Naive thymus-derived CD8-positive, alpha-beta T cell (primary cell): Measurements from ENCODE around the gene TMEM161A. TPM values are rescaled to one million over a fixed set of nuclear protein-coding genes. Genes with fewer than 3 reads are reported as not detected.

Experiments
- ATAC-seq, 2 donors: fragments of 150-1000 bp; cut with Tn5 transposase in 1 of 2; sonication (Bioruptor Pico), chemical (Tn5 transposase) in 1 of 2; 1 replicate in 1 of 2; 2 replicates in 1 of 2; pipeline ENCODE4 v1.10.0; 2021; ENCODE audit warnings: mild to moderate bottlenecking in 2 of 2, moderate library complexity in 2 of 2
- POLR2A ChIA-PET: fragments of 350-600 bp; sonication (Branson Sonifier 250); formaldehyde crosslinking; loops from one replicate; lab custom pipeline; 2021; ENCODE audit warnings: antibody characterized with exemption; lab: Charles Lee
- DNase-seq, 10 donors: peaks; one replicate each; pipeline versions ENCODE4 v3.0.0 to v3.0.0-alpha.2; 2020 to 2022
- H3K27ac Mint-ChIP-seq, 10 donors: one replicate each; pipeline ENCODE4 v1.8.0; 2020 to 2022; ENCODE audit warnings: mild to moderate bottlenecking in 10 of 10, mixed read lengths in 10 of 10, moderate library complexity in 4 of 10, inconsistent platforms in 1 of 10
- H3K27me3 Mint-ChIP-seq, 5 donors: one replicate each; pipeline ENCODE4 v1.8.0; 2021 to 2022; ENCODE audit warnings: mixed read lengths in 5 of 5
- H3K36me3 Mint-ChIP-seq, 3 donors: one replicate each; pipeline ENCODE4 v1.8.0; 2020 to 2022; ENCODE audit warnings: mixed read lengths in 3 of 3, mild to moderate bottlenecking in 2 of 3, inconsistent platforms in 1 of 3
- H3K4me1 Mint-ChIP-seq, 4 donors: one replicate each; pipeline ENCODE4 v1.8.0; 2021 to 2022; ENCODE audit warnings: mixed read lengths in 4 of 4
- H3K4me3 Mint-ChIP-seq, 10 donors: one replicate each; pipeline ENCODE4 v1.8.0; 2020 to 2022; ENCODE audit warnings: mild to moderate bottlenecking in 10 of 10, mixed read lengths in 10 of 10, moderate library complexity in 6 of 10, inconsistent platforms in 1 of 10
- H3K9me3 Mint-ChIP-seq, 9 donors: one replicate each; pipeline ENCODE4 v1.8.0; 2020 to 2022; ENCODE audit warnings: mixed read lengths in 9 of 9, mild to moderate bottlenecking in 3 of 9, inconsistent platforms in 1 of 9, moderate library complexity in 1 of 9
- polyA plus RNA-seq, 3 donors: library from polyadenylated mRNA; unstranded; fragments of 300-500 nt; fragmentation: Illumina TruSeq; gene quantifications; one replicate each; pipeline ENCODE4 v1.2.3, GENCODE V29; 2021
- total RNA-seq, 8 experiments: library from RNA in 2 of 8; stranded (reverse) in 2 of 8; gene quantifications; one replicate each; pipeline ENCODE4 v1.2.3 and lab custom pipeline; 2021 to 2026

TMEM161A gene
- total and polyA plus RNA-seq, 5 experiments from 2014 or later, result 20.1 to 31.3 (median 21.8) TPM

- H3K4me3 Mint-ChIP-seq, result peak within 1 kb of the TSS; percentile 34 to 87 (median 72)
- ATAC-seq, result peak; percentile 96 to 98
- peaks cover 0 to 2% (median 0%) of the 10 kb centered on the region in 3 donors for H3K36me3 Mint-ChIP-seq
- H3K27me3 Mint-ChIP-seq, result no peaks in the 10 kb centered on the region
- H3K4me1 Mint-ChIP-seq, result peaks cover 10 to 22% (median 18%) of the 10 kb centered on the region in 4 donors
- POLR2A ChIA-PET, result interaction anchor here (0.6 kb wide), 2 partner anchors 220 to 1350 kb away, joined by 3 to 5 read pairs; no protein-coding TSS in a partner anchor
- DNase-seq, result peak; percentile 59 to 87 (median 77)
- no peaks in the 10 kb centered on the region for H3K9me3 Mint-ChIP-seq
- H3K27ac Mint-ChIP-seq, result peak within 1 kb of the TSS in 6 of 10 donors; percentile 13 to 81 (median 62)
These were observed 32.0 kb upstream of the TMEM161A start, which contains the start of gene MEF2B for GRCh38 chr19:19170053-19170872. Gene MEF2B (minus strand): TSS chr19:19170263. CDS start chr19:19150735, 19,528 bp downstream.

DNA sequence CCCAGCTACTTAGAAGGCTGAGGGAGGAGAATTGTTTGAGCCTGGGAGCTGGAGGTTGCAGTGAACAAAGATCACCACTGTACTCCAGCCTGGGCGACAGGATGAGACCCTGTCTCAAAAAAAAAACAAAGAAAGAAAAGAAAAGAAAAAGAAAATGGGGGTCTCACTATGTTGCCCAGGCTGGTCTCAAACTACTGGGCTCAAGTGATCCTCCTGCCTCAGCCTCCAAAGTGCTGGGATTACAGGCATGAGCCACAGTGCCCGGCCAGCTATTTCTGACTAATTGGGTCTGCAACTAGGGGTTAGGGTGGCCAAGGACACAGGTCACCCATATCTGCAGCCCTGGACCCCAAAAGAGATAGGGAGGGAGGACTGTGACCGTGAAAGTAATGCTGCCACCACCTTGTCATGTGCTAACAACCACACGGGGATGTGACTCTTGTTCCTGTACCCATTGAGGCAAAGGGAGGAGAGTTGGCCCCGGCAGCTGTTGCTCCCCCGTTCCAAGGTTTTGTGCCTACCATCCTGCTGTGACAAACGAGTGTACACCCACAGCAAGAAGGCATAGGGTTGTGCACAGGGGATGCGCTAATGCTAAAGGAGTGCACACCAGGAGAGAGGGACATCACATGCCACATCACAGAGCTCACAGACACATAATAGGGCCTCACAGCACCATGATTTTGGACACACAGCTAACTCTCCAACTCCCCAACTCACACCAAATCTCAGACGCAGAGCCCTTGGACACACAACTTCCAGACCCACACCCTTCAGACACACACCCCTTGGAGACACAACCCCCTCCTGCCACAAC is 31.2 kb upstream of the TMEM161A start:
- no peaks in the 10 kb centered on the region for H3K9me3 Mint-ChIP-seq
- H3K4me3 Mint-ChIP-seq, result peak overlapping the region; percentile 34 to 87 (median 72)
- ATAC-seq (no peak), DNase-seq (no peak)
- POLR2A ChIA-PET, result no interaction called here
- H3K36me3 Mint-ChIP-seq, result peaks cover 0 to 5% (median 0%) of the 10 kb centered on the region in 3 donors
- peak overlapping the region in 4 of 10 donors; percentile 12 to 67 (median 46) for H3K27ac Mint-ChIP-seq
- H3K4me1 Mint-ChIP-seq, result peaks cover 10 to 22% (median 17%) of the 10 kb centered on the region in 4 donors
- no peaks in the 10 kb centered on the region for H3K27me3 Mint-ChIP-seq

DNA sequence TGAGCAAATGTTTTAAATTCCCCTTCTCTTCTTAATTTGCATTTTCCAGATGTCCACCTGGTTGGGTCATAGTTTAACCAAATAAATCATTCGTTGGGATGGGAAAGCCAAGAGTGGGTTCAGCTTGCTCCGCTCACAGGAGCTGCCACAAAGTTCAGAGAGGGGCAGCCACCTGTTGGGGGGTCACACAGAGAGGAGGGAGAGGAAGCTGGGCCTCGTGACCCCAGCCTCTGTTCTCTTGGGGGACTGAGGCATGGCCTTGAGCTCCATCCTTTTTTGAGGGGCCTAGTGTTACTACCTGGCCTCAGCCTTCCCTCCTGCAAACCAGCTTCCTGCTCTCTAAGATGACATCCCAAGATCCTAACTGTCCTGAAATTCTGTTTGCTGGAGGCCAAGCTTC is 29.3 kb upstream of the TMEM161A start:
- H3K27ac Mint-ChIP-seq, result peak overlapping the region in 1 of 10 donors; percentile 27
- H3K4me1 Mint-ChIP-seq, result peaks cover 10 to 22% (median 17%) of the 10 kb centered on the region in 4 donors
- POLR2A ChIA-PET, result interaction anchor here (1.3 kb wide), 1 partner anchor 11 kb away, joined by 3 read pairs; no protein-coding TSS in a partner anchor
- ATAC-seq, result no peak
- no peak overlapping the region for H3K4me3 Mint-ChIP-seq
- DNase-seq, result no peak
- H3K36me3 Mint-ChIP-seq, result peaks cover 0 to 5% (median 0%) of the 10 kb centered on the region in 3 donors
- H3K9me3 Mint-ChIP-seq, result no peaks in the 10 kb centered on the region
- H3K27me3 Mint-ChIP-seq, result no peaks in the 10 kb centered on the region

GRCh38 chr19:19165396-19165795 is 27.1 kb upstream of the TMEM161A start:
- no peak overlapping the region for H3K4me3 Mint-ChIP-seq
- no peaks in the 10 kb centered on the region for H3K9me3 Mint-ChIP-seq
- H3K36me3 Mint-ChIP-seq, result peaks cover 0 to 5% (median 0%) of the 10 kb centered on the region in 3 donors
- H3K4me1 Mint-ChIP-seq, result peaks cover 11 to 16% (median 13%) of the 10 kb centered on the region in 4 donors
- H3K27ac Mint-ChIP-seq, result no peak overlapping the region
- ATAC-seq (no peak), DNase-seq (no peak)
- POLR2A ChIA-PET, result no interaction called here
- peaks cover 0 to 3% (median 0%) of the 10 kb centered on the region in 5 donors for H3K27me3 Mint-ChIP-seq

GRCh38 chr19:19162495-19162894 is 24.2 kb upstream of the TMEM161A start:
- Mint-ChIP-seq H3K4me3 (no peak overlapping the region), H3K4me1 (peaks cover 0 to 14% (median 2%) of the 10 kb centered on the region in 4 donors), H3K27me3 (peaks cover 0 to 3% (median 0%) of the 10 kb centered on the region in 5 donors), H3K9me3 (no peaks in the 10 kb centered on the region), H3K36me3 (peaks cover 0 to 5% (median 0%) of the 10 kb centered on the region in 3 donors), H3K27ac (no peak overlapping the region)
- POLR2A ChIA-PET, result no interaction called here
- DNase-seq (no peak), ATAC-seq (no peak)

GRCh38 chr19:19160461-19161035 is 22.3 kb upstream of the TMEM161A start:
- Mint-ChIP-seq H3K9me3 (peaks cover 0 to 5% (median 0%) of the 10 kb centered on the region in 9 donors), H3K27me3 (peaks cover 0 to 3% (median 0%) of the 10 kb centered on the region in 5 donors), H3K4me3 (no peak overlapping the region), H3K4me1 (peaks cover 0 to 19% (median 3%) of the 10 kb centered on the region in 4 donors), H3K27ac (no peak overlapping the region), H3K36me3 (peaks cover 0 to 20% (median 8%) of the 10 kb centered on the region in 3 donors)
- ATAC-seq (no peak), DNase-seq (no peak)
- POLR2A ChIA-PET, result no interaction called here

DNA sequence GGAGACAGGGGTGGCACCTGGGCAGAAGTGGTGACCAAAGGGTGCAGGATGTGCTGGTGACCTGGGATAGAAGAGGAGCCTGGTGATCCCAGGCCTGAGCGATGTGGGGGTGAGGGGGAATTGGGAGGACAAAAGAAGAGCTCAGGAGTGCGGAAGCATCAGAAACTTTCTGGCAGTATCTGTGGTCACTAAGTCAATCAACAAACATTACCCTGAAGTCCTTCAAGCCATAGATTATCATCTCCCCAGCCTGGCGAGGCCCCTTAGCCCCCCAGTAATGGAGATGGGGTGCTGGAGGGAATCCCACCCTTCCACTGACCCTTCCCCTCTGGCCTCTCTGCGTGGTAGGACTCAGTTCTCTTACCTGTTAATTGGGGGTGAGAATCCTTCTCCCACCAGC is 21.3 kb upstream of the TMEM161A start:
- Mint-ChIP-seq H3K4me3 (no peak overlapping the region), H3K27ac (no peak overlapping the region), H3K9me3 (peaks cover 0 to 7% (median 0%) of the 10 kb centered on the region in 9 donors), H3K36me3 (peaks cover 0 to 20% (median 14%) of the 10 kb centered on the region in 3 donors), H3K27me3 (peaks cover 0 to 3% (median 0%) of the 10 kb centered on the region in 5 donors), H3K4me1 (peaks cover 0 to 22% (median 3%) of the 10 kb centered on the region in 4 donors)
- ATAC-seq, result no peak
- DNase-seq, result no peak
- POLR2A ChIA-PET, result no interaction called here

- POLR2A ChIA-PET, result no interaction called here
- ATAC-seq, result no peak
- Mint-ChIP-seq H3K4me3 (no peak overlapping the region), H3K27ac (no peak overlapping the region), H3K27me3 (peaks cover 0 to 3% (median 0%) of the 10 kb centered on the region in 5 donors), H3K36me3 (peaks cover 0 to 22% (median 17%) of the 10 kb centered on the region in 3 donors), H3K4me1 (peaks cover 0 to 22% (median 3%) of the 10 kb centered on the region in 4 donors), H3K9me3 (peaks cover 0 to 7% (median 0%) of the 10 kb centered on the region in 9 donors)
- DNase-seq, result no peak
These were observed 19.5 kb upstream of the TMEM161A start for GRCh38 chr19:19157808-19158207.

- ATAC-seq, result no peak
- peaks cover 0 to 7% (median 0%) of the 10 kb centered on the region in 9 donors for H3K9me3 Mint-ChIP-seq
- H3K36me3 Mint-ChIP-seq, result peaks cover 0 to 22% (median 17%) of the 10 kb centered on the region in 3 donors
- no peak for DNase-seq
- peak overlapping the region in 1 of 10 donors; percentile 71 for H3K27ac Mint-ChIP-seq
- peaks cover 0 to 17% (median 1%) of the 10 kb centered on the region in 4 donors for H3K4me1 Mint-ChIP-seq
- no peak overlapping the region for H3K4me3 Mint-ChIP-seq
- POLR2A ChIA-PET, result interaction anchor here (0.8 kb wide), 1 partner anchor 12 kb away, joined by 3 read pairs; no protein-coding TSS in a partner anchor
- H3K27me3 Mint-ChIP-seq, result no peaks in the 10 kb centered on the region
These were observed 17.4 kb upstream of the TMEM161A start for GRCh38 chr19:19155495-19156219.

DNA sequence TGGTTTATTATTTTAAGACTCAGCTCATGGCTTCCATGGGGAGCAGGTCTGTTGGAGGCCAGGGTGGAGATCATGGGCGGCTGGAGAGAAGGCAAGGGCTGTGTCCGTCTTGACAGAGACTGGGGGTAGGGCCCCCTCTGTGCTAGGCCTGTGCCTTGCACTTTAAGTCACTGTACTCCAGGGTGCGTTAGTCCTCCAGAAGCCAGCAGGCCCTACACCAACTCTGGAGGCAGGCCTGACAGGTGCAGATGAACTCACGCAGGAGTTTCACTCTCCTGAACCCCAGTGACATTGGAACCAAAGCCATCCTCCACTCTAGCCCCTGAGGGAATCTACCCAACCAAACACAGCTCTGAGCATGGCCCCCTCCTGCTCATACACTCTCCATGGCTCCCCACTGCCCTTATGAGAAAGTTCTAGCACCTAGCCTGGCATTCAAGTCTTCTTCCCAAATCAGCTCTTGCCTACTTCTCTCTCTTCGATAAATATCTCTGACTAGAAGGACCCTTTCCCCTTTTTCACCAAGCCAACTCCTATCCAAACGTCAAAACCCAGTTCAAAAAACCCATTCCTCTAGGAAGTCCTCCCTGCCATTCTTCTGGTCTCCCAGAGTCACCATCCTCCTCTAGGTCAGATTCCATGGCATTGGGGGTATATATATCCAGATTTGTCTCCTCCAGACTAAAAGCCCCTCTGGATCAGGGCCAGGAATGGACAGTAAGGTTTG is 16.7 kb upstream of the TMEM161A start:
- POLR2A ChIA-PET, result no interaction called here
- DNase-seq (no peak), ATAC-seq (no peak)
- H3K27me3 Mint-ChIP-seq, result no peaks in the 10 kb centered on the region
- peaks cover 0 to 15% (median 1%) of the 10 kb centered on the region in 4 donors for H3K4me1 Mint-ChIP-seq
- H3K36me3 Mint-ChIP-seq, result peaks cover 0 to 22% (median 17%) of the 10 kb centered on the region in 3 donors
- H3K4me3 Mint-ChIP-seq, result no peak overlapping the region
- peak overlapping the region in 1 of 10 donors; percentile 71 for H3K27ac Mint-ChIP-seq
- peaks cover 0 to 7% (median 0%) of the 10 kb centered on the region in 9 donors for H3K9me3 Mint-ChIP-seq
